ENCODE results near the gene PNKD.

GRCh38 chr2:218313356-218313755, 43.0 kb downstream of the PNKD start:
- TF ChIP-seq EZH2 (IDR thresholded peaks at IDR 0.05; ENCODE audit: low read depth, low read length, severe bottlenecking) (no peak), CTCF (IDR thresholded peaks at IDR 0.05; ENCODE audit: control extremely low read depth in 1 of 3, insufficient read depth in 1 of 3, low read depth in 1 of 3, low read length in 3 of 3) (no peak), MAX (IDR thresholded peaks at IDR 0.05) (no peak), USF2 (IDR thresholded peaks at IDR 0.05; ENCODE audit: low read length) (no peak), GABPA (IDR thresholded peaks at IDR 0.05; ENCODE audit: borderline replicate concordance, insufficient read depth, low read length) (no peak), POLR2AphosphoS5 (IDR thresholded peaks at IDR 0.05; ENCODE audit: low read depth, low read length) (no peak), SP2 (IDR thresholded peaks at IDR 0.05; ENCODE audit: low read length) (no peak), GTF2F1 (IDR thresholded peaks at IDR 0.05; ENCODE audit: borderline replicate concordance, low read depth, low read length) (no peak)
